Measurements from ENCODE around the gene NELL1.

DNA sequence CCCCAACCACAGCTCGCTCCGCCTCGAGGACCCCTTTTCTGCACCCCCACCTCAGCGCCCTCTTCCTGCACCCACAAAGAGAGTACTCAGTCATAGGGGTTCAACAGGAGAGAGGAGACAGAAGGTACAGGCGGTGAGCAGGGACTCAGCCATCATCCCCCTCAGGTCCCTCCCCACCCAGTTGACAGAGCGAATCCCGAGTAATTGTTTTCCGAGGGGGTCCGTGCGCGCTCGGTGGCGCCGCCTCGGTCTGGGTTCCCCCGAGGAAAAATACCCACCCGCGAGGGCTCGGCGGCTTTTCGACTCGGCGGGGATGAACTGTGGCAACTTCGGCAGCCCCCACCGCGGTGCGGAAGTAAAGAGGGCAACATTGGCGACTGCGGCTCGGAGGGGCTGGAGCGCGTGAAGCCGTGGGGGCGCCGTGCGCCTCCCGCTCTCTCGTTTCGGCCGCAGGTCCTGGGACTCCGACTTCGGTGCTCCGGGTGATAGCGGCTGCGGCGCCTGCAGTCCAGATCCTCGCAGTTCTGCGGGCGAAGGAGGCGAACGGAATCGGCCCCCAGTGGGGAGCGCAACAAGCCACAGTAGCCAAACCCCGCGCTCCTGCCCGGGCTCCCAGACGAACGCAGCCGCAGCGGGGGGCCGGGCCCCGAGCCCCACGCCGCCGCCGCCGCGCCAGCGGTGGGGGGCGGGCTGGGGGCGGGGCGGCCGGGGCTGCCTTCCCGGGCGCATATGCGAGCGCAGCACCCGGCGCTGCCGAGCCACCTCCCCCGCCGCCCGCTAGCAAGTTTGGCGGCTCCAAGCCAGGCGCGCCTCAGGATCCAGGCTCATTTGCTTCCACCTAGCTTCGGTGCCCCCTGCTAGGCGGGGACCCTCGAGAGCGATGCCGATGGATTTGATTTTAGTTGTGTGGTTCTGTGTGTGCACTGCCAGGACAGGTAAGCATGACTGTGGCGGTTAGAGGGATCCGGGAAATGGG lies at the start of gene NELL1:
- TF ChIP-seq, protein P1, sequence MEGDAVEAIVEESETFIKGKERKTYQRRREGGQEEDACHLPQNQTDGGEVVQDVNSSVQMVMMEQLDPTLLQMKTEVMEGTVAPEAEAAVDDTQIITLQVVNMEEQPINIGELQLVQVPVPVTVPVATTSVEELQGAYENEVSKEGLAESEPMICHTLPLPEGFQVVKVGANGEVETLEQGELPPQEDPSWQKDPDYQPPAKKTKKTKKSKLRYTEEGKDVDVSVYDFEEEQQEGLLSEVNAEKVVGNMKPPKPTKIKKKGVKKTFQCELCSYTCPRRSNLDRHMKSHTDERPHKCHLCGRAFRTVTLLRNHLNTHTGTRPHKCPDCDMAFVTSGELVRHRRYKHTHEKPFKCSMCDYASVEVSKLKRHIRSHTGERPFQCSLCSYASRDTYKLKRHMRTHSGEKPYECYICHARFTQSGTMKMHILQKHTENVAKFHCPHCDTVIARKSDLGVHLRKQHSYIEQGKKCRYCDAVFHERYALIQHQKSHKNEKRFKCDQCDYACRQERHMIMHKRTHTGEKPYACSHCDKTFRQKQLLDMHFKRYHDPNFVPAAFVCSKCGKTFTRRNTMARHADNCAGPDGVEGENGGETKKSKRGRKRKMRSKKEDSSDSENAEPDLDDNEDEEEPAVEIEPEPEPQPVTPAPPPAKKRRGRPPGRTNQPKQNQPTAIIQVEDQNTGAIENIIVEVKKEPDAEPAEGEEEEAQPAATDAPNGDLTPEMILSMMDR (IDR thresholded peaks at IDR 0.05; ENCODE audit: borderline replicate concordance, extremely low read depth, low read length, poor library complexity, severe bottlenecking), result no peak
- no peak for TF ChIP-seq EZH2 (IDR thresholded peaks at IDR 0.05; ENCODE audit: borderline replicate concordance, low read depth, low read length, severe bottlenecking)
